AG09309 (cell line): ENCODE data around the gene TBC1D22A.
"Not testable (repeated sequence)": the region's sequence is repeated elsewhere in the genome, so short reads cannot be mapped to it uniquely, and the experiment has no call there.

ENCODE experiments used
- DNase-seq: peaks from one replicate; pipeline ENCODE4 v3.0.0-alpha.2; 2010; ENCODE audit warnings: low read depth
- H3K4me3 ChIP-seq: 2 replicates; pipeline ENCODE4 v1.5.1; 2011; ENCODE audit warnings: mild to moderate bottlenecking, low read depth, low read length, moderate library complexity; ENCODE audit not compliant: control insufficient read depth
- TF ChIP-seq, protein P1 (sequence below): IDR thresholded peaks from 2 replicates; pipeline ENCODE4 v1.5.1; 2011; ENCODE audit warnings: mild to moderate bottlenecking, low read depth, low read length, inconsistent platforms; ENCODE audit not compliant: insufficient read depth, control insufficient read depth; ENCODE audit errors: missing control alignments

The TBC1D22A gene

GRCh38 chr22:46776876-46777608, 14.6 kb downstream of the TBC1D22A start:
- TF ChIP-seq, protein P1, sequence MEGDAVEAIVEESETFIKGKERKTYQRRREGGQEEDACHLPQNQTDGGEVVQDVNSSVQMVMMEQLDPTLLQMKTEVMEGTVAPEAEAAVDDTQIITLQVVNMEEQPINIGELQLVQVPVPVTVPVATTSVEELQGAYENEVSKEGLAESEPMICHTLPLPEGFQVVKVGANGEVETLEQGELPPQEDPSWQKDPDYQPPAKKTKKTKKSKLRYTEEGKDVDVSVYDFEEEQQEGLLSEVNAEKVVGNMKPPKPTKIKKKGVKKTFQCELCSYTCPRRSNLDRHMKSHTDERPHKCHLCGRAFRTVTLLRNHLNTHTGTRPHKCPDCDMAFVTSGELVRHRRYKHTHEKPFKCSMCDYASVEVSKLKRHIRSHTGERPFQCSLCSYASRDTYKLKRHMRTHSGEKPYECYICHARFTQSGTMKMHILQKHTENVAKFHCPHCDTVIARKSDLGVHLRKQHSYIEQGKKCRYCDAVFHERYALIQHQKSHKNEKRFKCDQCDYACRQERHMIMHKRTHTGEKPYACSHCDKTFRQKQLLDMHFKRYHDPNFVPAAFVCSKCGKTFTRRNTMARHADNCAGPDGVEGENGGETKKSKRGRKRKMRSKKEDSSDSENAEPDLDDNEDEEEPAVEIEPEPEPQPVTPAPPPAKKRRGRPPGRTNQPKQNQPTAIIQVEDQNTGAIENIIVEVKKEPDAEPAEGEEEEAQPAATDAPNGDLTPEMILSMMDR: no peak
- no peak for DNase-seq
- no peak overlapping the region for H3K4me3 ChIP-seq

DNA sequence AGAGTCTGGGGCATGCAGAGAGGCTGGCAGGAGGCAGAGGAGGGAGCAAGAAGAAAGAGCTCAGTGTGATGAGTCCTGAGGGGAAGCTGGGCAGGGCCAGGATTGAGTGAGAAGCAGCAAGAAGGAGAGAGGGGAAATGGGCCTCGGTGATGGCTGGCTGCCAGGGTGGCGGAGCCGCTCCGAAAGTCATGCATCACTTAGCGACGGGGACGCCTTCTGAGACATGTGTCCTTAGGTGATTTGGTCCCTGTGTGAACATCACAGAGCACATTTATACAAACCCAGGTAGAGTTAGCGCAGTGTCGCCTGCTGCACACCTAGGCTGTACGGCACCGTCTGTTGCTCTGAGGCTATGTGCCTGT, 15.1 kb downstream of the TBC1D22A start:
- TF ChIP-seq, protein P1: no peak
- DNase-seq: no peak
- no peak overlapping the region for H3K4me3 ChIP-seq

GRCh38 chr22:46779023-46779422, 16.6 kb downstream of the TBC1D22A start:
- no peak overlapping the region for H3K4me3 ChIP-seq
- TF ChIP-seq, protein P1: no peak
- no peak for DNase-seq

DNA sequence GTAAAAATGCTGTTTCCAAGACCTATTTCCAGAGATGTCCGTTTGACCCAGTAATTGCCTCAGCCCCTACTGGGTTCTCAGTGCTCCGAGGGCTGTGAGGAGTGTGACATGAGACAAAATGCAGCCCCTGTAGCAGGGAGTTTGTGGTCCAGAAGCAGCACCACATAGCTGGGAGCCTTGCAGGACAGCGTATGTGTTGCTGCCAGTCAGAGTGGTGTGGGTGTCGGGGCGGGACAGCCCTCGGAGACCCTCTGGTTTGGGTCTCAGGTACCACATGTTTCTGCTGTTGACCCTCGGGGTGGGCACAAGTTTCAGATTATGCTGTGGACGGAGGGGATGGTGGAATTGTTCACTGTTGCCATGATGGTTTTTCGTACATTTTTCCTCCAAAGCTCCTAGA, 17.2 kb downstream of the TBC1D22A start:
- no peak for DNase-seq
- TF ChIP-seq, protein P1: no peak
- H3K4me3 ChIP-seq: no peak overlapping the region

DNA sequence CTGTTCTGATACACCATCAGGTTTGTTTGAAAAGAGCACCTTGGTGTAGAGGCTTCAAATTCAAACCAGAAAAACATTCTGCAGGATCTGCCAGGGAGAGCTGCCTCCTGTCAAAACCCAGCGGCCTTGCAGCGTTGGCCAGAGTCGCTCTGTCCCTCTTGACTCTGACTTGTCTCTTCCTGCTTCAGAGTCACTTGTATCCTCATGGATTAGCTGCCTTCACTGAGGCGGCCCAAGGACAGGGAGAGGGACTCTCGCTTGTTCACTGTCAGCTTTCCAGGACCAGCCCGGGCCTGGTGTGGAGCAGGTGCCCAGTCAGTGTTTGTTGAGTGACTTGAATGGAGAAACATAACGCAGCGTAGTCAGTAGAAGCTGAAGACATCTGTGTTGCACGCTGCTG, 18.0 kb downstream of the TBC1D22A start:
- H3K4me3 ChIP-seq: no peak overlapping the region
- TF ChIP-seq, protein P1: no peak
- DNase-seq: no peak

- DNase-seq: no peak
- no peak overlapping the region for H3K4me3 ChIP-seq
- TF ChIP-seq, protein P1: no peak
Observed at GRCh38 chr22:46781291-46781690, 18.8 kb downstream of the TBC1D22A start.

GRCh38 chr22:46782200-46782599, 19.8 kb downstream of the TBC1D22A start:
- not testable (repeated sequence) for H3K4me3 ChIP-seq

More at GRCh38 chr22:46782200-46782599, 19.8 kb downstream of the TBC1D22A start:
- DNase-seq: not testable (repeated sequence)
